T-cell (primary cell): ENCODE results near the gene TEX55. TPM values are rescaled to one million over a fixed set of nuclear protein-coding genes. Genes with fewer than 3 reads are reported as not detected.
"Not testable (repeated sequence)": the region's sequence is repeated elsewhere in the genome, so short reads cannot be mapped to it uniquely, and the experiment has no call there.

Experiments used
- ATAC-seq, 4 experiments: fragments of 200-7000 bp in 3 of 4; fragments of 150-1000 bp in 1 of 4; cut with Tn5 transposase; replicated peaks in 1 of 4; 1 replicate in 3 of 4; 2 replicates in 1 of 4; pipeline ENCODE4 v1.10.0; 2021; ENCODE audit warnings: moderate library complexity in 3 of 4, mild to moderate bottlenecking in 2 of 4, moderate number of reproducible peaks in 1 of 4
- CTCF ChIA-PET, 2 donors: fragments of 300-600 bp; sonication (Branson Sonifier 250); formaldehyde crosslinking; loops; one replicate each; lab custom pipeline; 2022; ENCODE audit warnings: antibody characterized with exemption in 2 of 2; lab: Charles Lee
- POLR2A ChIA-PET, 2 donors: fragments of 300-600 bp; sonication (Branson Sonifier 250); formaldehyde crosslinking; loops; one replicate each; lab custom pipeline; 2022; ENCODE audit warnings: antibody characterized with exemption in 2 of 2; lab: Charles Lee
- DNase-seq, 35 experiments: peaks; one replicate each; pipeline versions ENCODE4 v3.0.0 to v3.0.0-alpha.2; 2013 to 2023
- H3K27ac ChIP-seq: one replicate; pipeline ENCODE4 v1.5.1; 2013; ENCODE audit warnings: low read length
- H3K27me3 ChIP-seq, 2 experiments: replicated peaks in 1 of 2; 1 replicate in 1 of 2; 2 replicates in 1 of 2; pipeline versions ENCODE4 v1.6.1 to v1.7.0; 2013; ENCODE audit warnings: low read length in 1 of 2, mixed read lengths in 1 of 2; ENCODE audit not compliant: control insufficient read depth in 2 of 2, insufficient read depth in 2 of 2; ENCODE audit errors: extremely low read depth in 1 of 2
- H3K36me3 ChIP-seq, 2 donors: 1 replicate in 1 of 2; 2 replicates in 1 of 2; pipeline versions ENCODE4 v1.6.1 to v1.7.0; 2013; ENCODE audit warnings: low read length in 1 of 2; ENCODE audit not compliant: control insufficient read depth in 2 of 2, insufficient read depth in 1 of 2; ENCODE audit errors: extremely low read depth in 1 of 2
- H3K4me1 ChIP-seq, 2 experiments: 1 replicate in 1 of 2; 2 replicates in 1 of 2; pipeline versions ENCODE4 v1.6.1 to v1.7.0; 2013; ENCODE audit warnings: low read length in 2 of 2, mixed read lengths in 1 of 2; ENCODE audit not compliant: insufficient read depth in 2 of 2, control insufficient read depth in 1 of 2; ENCODE audit errors: extremely low read depth in 1 of 2
- H3K4me3 ChIP-seq, 2 donors: 1 replicate in 1 of 2; 2 replicates in 1 of 2; pipeline versions ENCODE4 v1.5.1 to v1.7.0; 2013; ENCODE audit warnings: mild to moderate bottlenecking in 2 of 2, low read length in 1 of 2, moderate library complexity in 1 of 2; ENCODE audit not compliant: control insufficient read depth in 1 of 2; ENCODE audit errors: extremely low read depth in 1 of 2
- H3K9me3 ChIP-seq: 2 replicates; pipeline ENCODE4 v1.7.0; 2013
- H3K27ac Mint-ChIP-seq, 2 donors: one replicate each; pipeline ENCODE4 v1.8.0; 2020 to 2021; ENCODE audit warnings: mild to moderate bottlenecking in 2 of 2, mixed read lengths in 2 of 2
- H3K27me3 Mint-ChIP-seq, 2 donors: one replicate each; pipeline ENCODE4 v1.8.0; 2021 to 2022; ENCODE audit warnings: mixed read lengths in 2 of 2
- H3K36me3 Mint-ChIP-seq: one replicate; pipeline ENCODE4 v1.8.0; 2021; ENCODE audit warnings: mixed read lengths
- H3K4me1 Mint-ChIP-seq, 3 donors: one replicate each; pipeline ENCODE4 v1.8.0; 2020 to 2022; ENCODE audit warnings: mixed read lengths in 3 of 3, mild to moderate bottlenecking in 1 of 3
- H3K4me3 Mint-ChIP-seq, 3 donors: one replicate each; pipeline ENCODE4 v1.8.0; 2020 to 2022; ENCODE audit warnings: mild to moderate bottlenecking in 3 of 3, mixed read lengths in 3 of 3, moderate library complexity in 3 of 3
- H3K9me3 Mint-ChIP-seq, 3 donors: one replicate each; pipeline ENCODE4 v1.8.0; 2020 to 2022; ENCODE audit warnings: mixed read lengths in 3 of 3
- WGBS: methylation state at CpG from one replicate; pipeline ENCODE4 v1.1.5; 2013; ENCODE audit warnings: missing lambda C conversion rate; ENCODE audit not compliant: insufficient coverage; 5-methylcytosine and 5-hydroxymethylcytosine counted together
- total RNA-seq, 35 experiments: library from RNA in 6 of 35; stranded (reverse) in 6 of 35; fragments of 120-200 nt in 1 of 35; gene quantifications; one replicate each; pipeline versions ENCODE4 v1.2.1 to v1.2.4 and lab custom pipeline; 2013 to 2026

The TEX55 gene
- total RNA-seq, 5 donors from 2014 or later (not counting 1 experiment from before 2014, with no cell fraction given): not detected

DNA sequence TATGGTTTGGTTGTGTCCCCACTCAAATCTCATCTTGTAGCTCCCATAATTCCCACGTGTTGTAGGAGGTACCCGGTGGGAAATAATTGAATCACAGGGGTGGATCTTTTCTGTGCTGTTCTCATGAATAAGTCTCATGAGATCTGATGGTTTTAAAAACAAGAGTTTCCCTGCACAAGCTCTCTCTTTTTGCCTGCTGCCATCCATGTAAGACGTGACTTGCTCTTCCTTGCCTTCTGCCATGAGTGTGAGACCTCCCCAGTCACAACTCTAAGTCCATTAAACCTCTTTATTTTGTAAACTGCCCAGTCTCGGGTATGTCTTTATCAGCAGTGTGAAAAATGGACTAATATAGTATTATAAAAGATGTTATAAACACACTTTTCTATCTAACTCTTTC, 6.6 kb upstream of the TEX55 start:
- CTCF ChIA-PET: interaction anchor here in 1 of 2 donors (0.6 kb wide), 1 partner anchor 105 kb away, joined by 4 read pairs; no protein-coding TSS in a partner anchor
- H3K4me1 ChIP-seq, POLR2A ChIA-PET, H3K9me3 ChIP-seq, H3K4me3 ChIP-seq, H3K36me3 ChIP-seq, H3K27ac Mint-ChIP-seq, H3K4me1 Mint-ChIP-seq, H3K27me3 ChIP-seq, H3K27ac ChIP-seq, H3K27me3 Mint-ChIP-seq, ATAC-seq, H3K36me3 Mint-ChIP-seq, H3K9me3 Mint-ChIP-seq, H3K4me3 Mint-ChIP-seq, DNase-seq: not testable (repeated sequence)
- WGBS: no CpG with 5 or more reads among the region's 4 CpGs

- Histone ChIP-seq H3K9me3 (no peaks in the 10 kb centered on the region), H3K4me3 (no peak overlapping the region), H3K27me3 (no peaks in the 10 kb centered on the region), H3K36me3 (no peaks in the 10 kb centered on the region), H3K27ac (no peak overlapping the region), H3K4me1 (no peaks in the 10 kb centered on the region)
- DNase-seq (no peak), ATAC-seq (no peak)
- WGBS: no CpG with 5 or more reads among the region's 5 CpGs
- H3K36me3 Mint-ChIP-seq: no peaks in the 10 kb centered on the region
- no peak overlapping the region for H3K4me3 Mint-ChIP-seq
- H3K9me3 Mint-ChIP-seq: no peaks in the 10 kb centered on the region
- no peak overlapping the region for H3K27ac Mint-ChIP-seq
- peaks cover 0 to under 1% of the 10 kb centered on the region in 2 donors for H3K27me3 Mint-ChIP-seq
- CTCF ChIA-PET: no interaction called here
- peaks cover 0 to 2% (median 1%) of the 10 kb centered on the region in 3 donors for H3K4me1 Mint-ChIP-seq
- POLR2A ChIA-PET: no interaction called here
These were observed 5.5 kb upstream of the TEX55 start for GRCh38 chr3:119140466-119140865.

DNA sequence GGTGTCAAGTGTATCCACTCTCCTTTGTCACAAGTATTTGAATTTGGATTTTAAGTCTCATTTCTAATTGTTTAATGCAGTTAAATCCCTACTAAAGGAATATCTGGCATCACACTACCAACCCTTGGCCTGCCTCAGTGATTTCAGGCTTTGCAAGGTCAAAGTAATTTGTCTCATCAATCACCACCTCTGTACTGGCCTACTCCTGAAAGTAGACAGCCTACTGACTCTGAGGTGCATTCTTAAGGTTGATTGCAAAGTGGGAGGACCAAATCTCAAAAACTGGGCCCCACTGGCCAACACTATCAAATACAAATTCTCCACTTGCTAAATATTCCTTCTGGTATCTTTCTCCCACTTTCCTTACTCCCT, 851 bp upstream of the TEX55 start:
- POLR2A ChIA-PET: no interaction called here
- no peaks in the 10 kb centered on the region for H3K4me1 ChIP-seq
- H3K36me3 ChIP-seq: no peaks in the 10 kb centered on the region
- no peaks in the 10 kb centered on the region for H3K27me3 Mint-ChIP-seq
- DNase-seq: no peak
- H3K9me3 ChIP-seq: no peaks in the 10 kb centered on the region
- ATAC-seq: no peak
- H3K27ac ChIP-seq: no peak overlapping the region
- CTCF ChIA-PET: interaction anchor here (0.6 to 4.0 kb wide), 4 partner anchors 11 to 360 kb away, joined by 3 to 18 read pairs (median 8); partner anchors contain the start of gene B4GALT4 (in 1 of the 2)
- H3K27me3 ChIP-seq: no peaks in the 10 kb centered on the region
- no peak overlapping the region for H3K4me3 ChIP-seq
- H3K9me3 Mint-ChIP-seq: no peaks in the 10 kb centered on the region
- no peak overlapping the region for H3K4me3 Mint-ChIP-seq
- peaks cover 0 to 6% (median 4%) of the 10 kb centered on the region in 3 donors for H3K4me1 Mint-ChIP-seq
- H3K36me3 Mint-ChIP-seq: no peaks in the 10 kb centered on the region
- no peak overlapping the region for H3K27ac Mint-ChIP-seq

DNA sequence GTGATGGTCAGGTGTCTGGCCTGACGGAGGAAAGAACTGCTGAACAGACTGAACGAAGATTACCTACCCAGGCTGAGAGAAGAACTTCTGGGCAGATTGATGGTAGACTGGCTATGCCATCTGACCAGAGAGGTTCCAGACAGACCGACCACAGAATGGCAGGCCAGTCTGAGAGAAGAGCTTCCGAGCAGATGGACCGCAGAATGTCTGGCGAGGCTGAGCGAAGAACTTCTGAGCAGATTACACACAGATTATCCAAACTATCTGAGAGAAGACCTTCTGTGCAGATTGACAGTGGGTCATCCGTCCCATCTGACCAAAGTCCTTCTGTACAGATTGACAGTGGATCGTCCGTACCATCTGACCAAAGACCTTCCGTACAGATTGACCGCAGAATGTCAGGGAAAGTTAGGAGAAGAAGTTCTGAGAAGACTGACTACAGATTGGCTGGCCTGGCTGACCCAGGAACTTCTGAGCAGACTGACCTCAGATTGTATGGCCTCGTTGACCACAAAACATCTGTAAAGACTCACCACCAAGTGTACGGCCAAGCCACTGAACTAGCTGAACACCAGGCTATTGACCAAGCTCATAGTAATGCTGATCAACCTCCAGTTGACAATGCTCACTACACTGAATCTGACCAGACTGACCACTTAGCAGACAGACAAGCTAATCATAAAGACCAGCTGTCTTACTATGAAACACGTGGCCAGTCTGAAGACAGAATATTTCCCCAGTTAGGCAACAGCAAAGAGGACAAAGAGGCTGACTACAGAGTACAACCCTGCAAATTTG, 812 bp downstream of the TEX55 start:
- H3K27ac Mint-ChIP-seq: no peak overlapping the region

DNA sequence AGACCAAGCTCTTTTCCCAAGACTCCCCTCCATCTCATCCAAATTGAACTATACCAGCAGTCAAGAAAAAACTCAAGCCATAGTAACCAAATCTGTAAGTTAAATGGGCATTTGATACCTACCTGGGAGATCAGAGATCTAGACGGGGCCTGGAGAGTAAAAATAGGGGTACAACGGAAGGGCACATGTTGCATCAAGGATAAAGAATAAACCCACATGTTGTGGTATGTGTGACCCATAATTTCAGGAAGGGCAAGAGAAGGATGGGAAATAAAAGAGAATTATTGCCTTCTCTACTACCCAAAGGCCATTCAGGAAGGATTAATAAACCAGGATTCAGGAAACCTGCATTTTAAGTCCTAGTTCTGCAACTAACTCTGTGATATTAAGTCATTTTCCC, 1.5 kb downstream of the TEX55 start:
- H3K4me1 Mint-ChIP-seq: peaks cover 0 to 6% (median 4%) of the 10 kb centered on the region in 3 donors
- Histone ChIP-seq H3K4me1 (no peaks in the 10 kb centered on the region), H3K27me3 (no peaks in the 10 kb centered on the region), H3K36me3 (no peaks in the 10 kb centered on the region), H3K9me3 (no peaks in the 10 kb centered on the region), H3K27ac (no peak overlapping the region), H3K4me3 (no peak overlapping the region)
- ATAC-seq (no peak), DNase-seq (no peak)
- no peak overlapping the region for H3K27ac Mint-ChIP-seq
- H3K36me3 Mint-ChIP-seq: no peaks in the 10 kb centered on the region
- no peak overlapping the region for H3K4me3 Mint-ChIP-seq
- ChIA-PET CTCF (interaction anchor here (0.6 to 2.1 kb wide), 4 partner anchors 11 to 750 kb away, joined by 3 to 12 read pairs (median 5); partner anchors contain the start of gene B4GALT4 (in 1 of the 2)), POLR2A (no interaction called here)
- WGBS: no CpG with 5 or more reads among the region's 2 CpGs
- no peaks in the 10 kb centered on the region for H3K9me3 Mint-ChIP-seq
- H3K27me3 Mint-ChIP-seq: no peaks in the 10 kb centered on the region

More for the DNA sequence above, 812 bp downstream of the TEX55 start:
- DNase-seq (no peak), ATAC-seq (no peak)
- H3K27me3 ChIP-seq: no peaks in the 10 kb centered on the region
- no peaks in the 10 kb centered on the region for H3K9me3 Mint-ChIP-seq
- no peaks in the 10 kb centered on the region for H3K36me3 Mint-ChIP-seq
- 87% methylated on average over 14 of the region's 15 CpGs for WGBS
- no peaks in the 10 kb centered on the region for H3K4me1 ChIP-seq
- no peaks in the 10 kb centered on the region for H3K27me3 Mint-ChIP-seq
- H3K27ac ChIP-seq: no peak overlapping the region
- no peak overlapping the region for H3K4me3 Mint-ChIP-seq
- ChIA-PET POLR2A (interaction anchor here in 1 of 2 donors (0.7 kb wide), 1 partner anchor 102 kb away, joined by 20 read pairs; no protein-coding TSS in a partner anchor), CTCF (interaction anchor here (1.2 to 4.0 kb wide), 4 partner anchors 10 to 206 kb away, joined by 3 to 18 read pairs (median 10); partner anchors contain the start of gene B4GALT4 (in 2 of the 2))
- no peaks in the 10 kb centered on the region for H3K9me3 ChIP-seq
- H3K4me3 ChIP-seq: no peak overlapping the region
- no peaks in the 10 kb centered on the region for H3K36me3 ChIP-seq
- H3K4me1 Mint-ChIP-seq: peaks cover 0 to 6% (median 4%) of the 10 kb centered on the region in 3 donors

DNA sequence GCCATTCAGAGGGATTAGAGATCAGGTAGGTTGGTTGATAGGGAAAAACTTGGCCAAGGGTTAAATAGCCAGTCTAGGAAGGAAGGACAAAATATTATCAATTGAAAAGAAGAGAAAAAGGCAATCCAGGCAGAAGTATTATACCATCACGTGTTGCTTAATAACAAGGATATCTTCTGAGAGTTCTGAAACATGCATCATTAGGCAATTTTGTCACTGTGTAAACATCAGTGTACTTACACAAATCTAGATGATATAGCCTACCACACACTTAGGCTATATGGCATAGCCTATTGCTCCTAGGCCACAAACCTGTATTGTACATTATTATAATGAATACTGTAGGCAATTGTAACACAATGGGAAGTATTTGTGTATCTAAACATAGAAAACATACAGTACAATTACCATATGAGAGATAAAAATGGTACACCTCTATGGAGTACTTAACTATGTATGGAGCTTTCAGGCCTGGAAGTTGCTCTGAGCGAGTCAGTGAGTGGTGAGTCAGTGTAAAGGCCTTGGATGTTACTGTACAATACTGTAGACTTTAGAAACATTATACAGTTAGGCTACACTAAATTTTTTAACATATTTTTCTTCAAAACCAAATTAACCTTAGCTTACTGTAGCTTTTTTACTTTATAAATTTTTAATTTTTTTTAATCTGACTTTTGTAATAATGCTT, 2.7 kb downstream of the TEX55 start:
- no CpG with 5 or more reads among the region's 2 CpGs for WGBS
- Mint-ChIP-seq H3K9me3 (peaks cover 1 to 8% (median 4%) of the 10 kb centered on the region in 3 donors), H3K36me3 (no peaks in the 10 kb centered on the region), H3K27me3 (no peaks in the 10 kb centered on the region), H3K4me1 (peaks cover 0 to 6% (median 4%) of the 10 kb centered on the region in 3 donors), H3K27ac (no peak overlapping the region), H3K4me3 (no peak overlapping the region)
- Histone ChIP-seq H3K27me3 (no peaks in the 10 kb centered on the region), H3K36me3 (no peaks in the 10 kb centered on the region), H3K9me3 (no peaks in the 10 kb centered on the region), H3K4me1 (no peaks in the 10 kb centered on the region), H3K4me3 (no peak overlapping the region), H3K27ac (no peak overlapping the region)
- no peak for DNase-seq
- CTCF ChIA-PET: interaction anchor here in 1 of 2 donors (1.2 kb wide), 1 partner anchor 93 kb away, joined by 4 read pairs; no protein-coding TSS in a partner anchor
- POLR2A ChIA-PET: interaction anchor here in 1 of 2 donors (0.6 kb wide), 1 partner anchor 206 kb away, joined by 4 read pairs; no protein-coding TSS in a partner anchor
- no peak for ATAC-seq
